ENCODE measurements around the gene ZNF91. TPM values are rescaled to one million over a fixed set of nuclear protein-coding genes. Genes with fewer than 3 reads are reported as not detected.
"Not testable (repeated sequence)": the region's sequence is repeated elsewhere in the genome, so short reads cannot be mapped to it uniquely, and the experiment has no call there.

ZNF91 gene
- total RNA-seq, 3 donors from 2014 or later = 106 to 201 (median 149) TPM

- no peak for DNase-seq (ENCODE audit: low spot score in 2 of 2)
- Histone ChIP-seq H3K4me3 (no peak overlapping the region), H3K27me3 (no peaks in the 10 kb centered on the region), H3K36me3 (no peaks in the 10 kb centered on the region), H3K4me1 (no peaks in the 10 kb centered on the region), H3K27ac (no peak overlapping the region), H3K9me3 (peaks cover 5 to 9% of the 10 kb centered on the region in 2 donors)
- TF ChIP-seq CTCF (IDR thresholded peaks at IDR 0.05) (no peak), POLR2AphosphoS5 (IDR thresholded peaks at IDR 0.05) (no peak), POLR2A (IDR thresholded peaks at IDR 0.05) (no peak)
- intact Hi-C loops (cut with DNase I; ENCODE audit: low total_unique reads) = no loop called here
Observed at GRCh38 chr19:23436944-23437343, 41.7 kb upstream of the ZNF91 start.

DNA sequence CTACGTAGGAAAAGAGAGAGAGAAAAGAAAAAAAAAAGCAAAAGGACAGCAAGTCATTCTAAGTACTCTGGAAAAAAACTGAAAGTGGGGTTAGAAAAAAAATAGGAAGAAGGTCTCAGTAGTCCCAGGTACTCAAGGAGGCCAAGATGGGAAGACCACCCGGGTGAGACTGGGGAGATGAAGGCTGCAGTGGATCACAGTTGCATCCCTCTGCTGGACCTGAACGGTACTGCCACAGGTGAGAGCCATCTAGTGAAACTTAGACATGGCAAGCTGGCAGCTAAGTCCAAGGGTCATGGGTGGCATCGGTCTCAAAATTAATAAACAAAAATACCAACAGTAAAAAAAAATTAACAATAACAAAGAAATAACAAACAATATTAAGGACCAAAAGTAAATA, 41.0 kb upstream of the ZNF91 start:
- no peaks in the 10 kb centered on the region for H3K4me1 ChIP-seq
- no peaks in the 10 kb centered on the region for H3K36me3 ChIP-seq
- no peaks in the 10 kb centered on the region for H3K27me3 ChIP-seq
- no peak overlapping the region for H3K27ac ChIP-seq
- TF ChIP-seq POLR2AphosphoS5 (IDR thresholded peaks at IDR 0.05) (no peak), CTCF (IDR thresholded peaks at IDR 0.05) (no peak), POLR2A (IDR thresholded peaks at IDR 0.05) (no peak)
- no peak for DNase-seq (ENCODE audit: low spot score in 2 of 2)
- intact Hi-C loops (cut with DNase I; ENCODE audit: low total_unique reads) = no loop called here
- no peak overlapping the region for H3K4me3 ChIP-seq
- peaks cover 5 to 9% of the 10 kb centered on the region in 2 donors for H3K9me3 ChIP-seq

DNA sequence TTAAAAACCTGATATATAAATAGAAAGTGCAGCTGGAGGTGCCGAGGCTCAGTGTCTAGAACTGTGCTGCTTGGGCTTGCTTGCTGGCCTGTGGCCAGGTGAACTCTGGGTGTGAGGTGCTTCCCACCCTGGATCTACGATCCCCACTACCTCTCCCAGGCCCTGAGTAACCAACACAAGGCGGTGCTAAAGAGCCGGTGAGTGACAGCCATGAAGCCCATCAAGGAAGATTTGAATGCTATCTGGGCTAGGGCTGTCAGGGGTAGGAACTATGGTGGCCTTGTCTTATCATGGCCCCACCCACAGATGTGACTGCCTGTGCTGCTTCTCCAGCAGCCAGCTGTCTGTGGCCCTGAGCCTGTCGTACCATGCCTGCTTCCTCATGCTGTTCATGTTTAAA, 25.6 kb upstream of the ZNF91 start:
- no peak for DNase-seq (ENCODE audit: low spot score in 2 of 2)
- intact Hi-C loops (cut with DNase I; ENCODE audit: low total_unique reads) = no loop called here
- no peak for TF ChIP-seq POLR2AphosphoS5 (IDR thresholded peaks at IDR 0.05)
- Histone ChIP-seq H3K4me1 (no peaks in the 10 kb centered on the region), H3K36me3 (no peaks in the 10 kb centered on the region), H3K27ac (no peak overlapping the region), H3K9me3 (no peaks in the 10 kb centered on the region), H3K27me3 (no peaks in the 10 kb centered on the region), H3K4me3 (no peak overlapping the region)

DNA sequence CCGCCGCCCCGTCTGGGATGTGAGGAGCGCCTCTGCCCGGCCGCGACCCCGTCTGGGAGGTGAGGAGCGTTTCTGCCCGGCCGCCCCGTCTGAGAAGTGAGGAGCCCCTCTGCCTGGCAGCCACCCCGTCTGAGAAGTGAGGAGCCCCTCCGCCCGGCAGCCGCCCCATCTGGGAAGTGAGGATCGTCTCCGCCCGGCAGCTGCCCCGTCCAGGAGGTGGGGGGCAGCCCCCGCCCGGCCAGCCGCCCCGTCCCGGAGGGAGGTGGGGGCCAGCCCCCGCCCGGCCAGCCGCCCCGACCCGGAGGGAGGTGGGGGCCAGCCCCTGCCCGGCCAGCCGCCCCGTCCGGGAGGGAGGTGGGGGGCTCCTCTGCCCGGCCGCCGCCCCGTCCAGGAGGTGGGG, 24.0 kb upstream of the ZNF91 start:
- H3K36me3 ChIP-seq; H3K27me3 ChIP-seq; intact Hi-C loops (cut with DNase I; ENCODE audit: low total_unique reads); H3K9me3 ChIP-seq; H3K4me1 ChIP-seq; H3K27ac ChIP-seq; DNase-seq (ENCODE audit: low spot score in 2 of 2); H3K4me3 ChIP-seq: not testable (repeated sequence)

DNA sequence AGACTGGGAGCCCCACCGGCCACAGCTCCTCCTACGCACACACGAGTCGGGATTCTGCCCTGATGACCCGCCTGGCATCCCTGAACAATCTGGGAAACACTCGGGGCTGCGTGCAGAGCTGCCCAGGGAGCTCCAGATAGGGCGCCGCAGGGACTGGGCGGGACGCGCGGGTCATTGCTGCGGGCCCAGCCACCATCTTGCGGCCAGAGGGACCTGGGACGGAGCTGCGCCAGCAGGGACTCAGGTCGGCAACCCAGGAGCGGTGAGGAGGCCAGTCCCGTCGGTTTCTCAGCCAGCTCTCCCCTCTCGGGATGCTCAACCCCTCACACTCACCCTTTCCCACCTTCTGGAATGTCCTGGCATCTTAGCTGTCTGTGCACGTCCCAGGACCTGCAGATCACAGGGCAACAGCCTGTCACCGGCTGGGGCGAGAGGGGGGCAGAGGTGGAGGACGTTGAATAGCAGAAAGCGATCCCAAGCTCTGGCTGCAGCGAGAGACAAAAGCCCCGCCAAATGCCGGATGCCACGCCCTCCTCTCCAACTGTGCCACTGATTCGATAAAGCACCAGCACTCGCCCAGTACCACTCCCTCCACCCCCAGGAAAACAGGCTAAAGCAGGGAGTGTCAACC, 20.4 kb upstream of the ZNF91 start:
- H3K27me3 ChIP-seq = no peaks in the 10 kb centered on the region
- DNase-seq (ENCODE audit: low spot score in 2 of 2) = no peak
- H3K4me1 ChIP-seq = no peaks in the 10 kb centered on the region
- intact Hi-C loops (cut with DNase I; ENCODE audit: low total_unique reads) = no loop called here
- H3K9me3 ChIP-seq = no peaks in the 10 kb centered on the region
- H3K27ac ChIP-seq = no peak overlapping the region
- TF ChIP-seq CTCF (IDR thresholded peaks at IDR 0.05) = no peak
- no peak for TF ChIP-seq POLR2A (IDR thresholded peaks at IDR 0.05)
- no peak for TF ChIP-seq POLR2AphosphoS5 (IDR thresholded peaks at IDR 0.05)
- H3K4me3 ChIP-seq = peak overlapping the region; percentile 31 to 58 (median 45)
- no peaks in the 10 kb centered on the region for H3K36me3 ChIP-seq

GRCh38 chr19:23415034-23415433, 19.8 kb upstream of the ZNF91 start:
- Histone ChIP-seq H3K27me3 (no peaks in the 10 kb centered on the region), H3K4me3 (peak overlapping the region; percentile 31 to 58 (median 45)), H3K9me3 (no peaks in the 10 kb centered on the region), H3K36me3 (no peaks in the 10 kb centered on the region), H3K4me1 (no peaks in the 10 kb centered on the region), H3K27ac (no peak overlapping the region)
- no peak for TF ChIP-seq POLR2AphosphoS5 (IDR thresholded peaks at IDR 0.05)
- intact Hi-C loops (cut with DNase I; ENCODE audit: low total_unique reads) = no loop called here
- no peak for DNase-seq (ENCODE audit: low spot score in 2 of 2)

DNA sequence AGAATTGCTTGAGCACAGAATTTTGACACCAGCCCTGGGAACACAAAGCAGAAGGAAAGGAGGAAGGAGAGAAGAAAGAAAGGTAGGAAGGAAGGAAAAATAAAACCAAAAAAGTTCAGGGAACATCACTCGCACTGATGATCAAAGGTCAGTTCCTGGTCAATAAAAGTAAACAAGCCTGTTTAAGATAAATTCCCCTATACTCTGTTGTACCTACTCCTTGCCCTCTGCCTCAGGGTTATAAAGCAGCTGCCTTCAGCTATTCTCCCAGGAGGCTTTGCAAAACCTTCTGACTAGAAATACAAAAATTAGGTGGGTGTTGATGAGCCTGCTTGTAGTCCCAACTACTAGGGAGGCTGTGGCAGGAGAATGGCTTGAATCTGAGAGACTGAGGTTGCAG, 14.9 kb upstream of the ZNF91 start:
- Histone ChIP-seq H3K4me3 (no peak overlapping the region), H3K27ac (no peak overlapping the region), H3K27me3 (no peaks in the 10 kb centered on the region), H3K4me1 (no peaks in the 10 kb centered on the region), H3K36me3 (no peaks in the 10 kb centered on the region), H3K9me3 (no peaks in the 10 kb centered on the region)
- intact Hi-C loops (cut with DNase I; ENCODE audit: low total_unique reads) = no loop called here
- no peak for TF ChIP-seq POLR2AphosphoS5 (IDR thresholded peaks at IDR 0.05)
- TF ChIP-seq CTCF (IDR thresholded peaks at IDR 0.05) = no peak
- no peak for TF ChIP-seq POLR2A (IDR thresholded peaks at IDR 0.05)
- DNase-seq (ENCODE audit: low spot score in 2 of 2) = no peak

Measured in breast epithelium (tissue), 4 donors.